ENCODE results near the gene PPP1CB. TPM values are rescaled to one million over a fixed set of nuclear protein-coding genes. Genes with fewer than 3 reads are reported as not detected.
"Not testable (repeated sequence)": the region's sequence is repeated elsewhere in the genome, so short reads cannot be mapped to it uniquely, and the experiment has no call there.

Gene PPP1CB
- total RNA-seq, 1 donor from 2014 or later, result 102 TPM

- no peak for DNase-seq (ENCODE audit: low read depth in 2 of 2)
Measured at GRCh38 chr2:28778392-28778791, 26.8 kb downstream of the PPP1CB start.

GRCh38 chr2:28779001-28779400 is 27.4 kb downstream of the PPP1CB start:
- DNase-seq (ENCODE audit: low read depth in 2 of 2), result no peak

- no peak for DNase-seq (ENCODE audit: low read depth in 2 of 2)
Measured at GRCh38 chr2:28780496-28780895, 28.9 kb downstream of the PPP1CB start.

- no peak for DNase-seq (ENCODE audit: low read depth in 2 of 2)
Measured at GRCh38 chr2:28782423-28782822, 30.8 kb downstream of the PPP1CB start.

- DNase-seq (ENCODE audit: low read depth in 2 of 2), result not testable (repeated sequence)
Measured at GRCh38 chr2:28784570-28784969, 32.9 kb downstream of the PPP1CB start.

- DNase-seq (ENCODE audit: low read depth in 2 of 2), result no peak
Measured at GRCh38 chr2:28796620-28797019, 45.0 kb downstream of the PPP1CB start.

GRCh38 chr2:28801726-28802125 is 50.1 kb downstream of the PPP1CB start:
- no peak for DNase-seq (ENCODE audit: low read depth in 2 of 2)

- DNase-seq (ENCODE audit: low read depth in 2 of 2), result no peak
Measured at GRCh38 chr2:28802975-28803429, 51.4 kb downstream of the PPP1CB start.

- no peak for DNase-seq (ENCODE audit: low read depth in 2 of 2)
Measured at GRCh38 chr2:28809927-28810326, 58.3 kb downstream of the PPP1CB start.

GRCh38 chr2:28810384-28811285 is 59.0 kb downstream of the PPP1CB start, which contains the start of gene SPDYA:
TSS of gene SPDYA (plus strand) at chr2:28810834. CDS start at chr2:28816015, 5,181 bp downstream.
- DNase-seq (ENCODE audit: low read depth in 2 of 2), result peak; percentile 9 to 80

GRCh38 chr2:28818053-28818452 is 66.4 kb downstream of the PPP1CB start:
- DNase-seq (ENCODE audit: low read depth in 2 of 2), result no peak

GRCh38 chr2:28821295-28821958 is 69.8 kb downstream of the PPP1CB start:
- peak; percentile 18 to 64 for DNase-seq (ENCODE audit: low read depth in 2 of 2)

GRCh38 chr2:28822036-28822435 is 70.4 kb downstream of the PPP1CB start:
- DNase-seq (ENCODE audit: low read depth in 2 of 2), result no peak

GRCh38 chr2:28824207-28824606 is 72.6 kb downstream of the PPP1CB start:
- DNase-seq (ENCODE audit: low read depth in 2 of 2), result no peak

- DNase-seq (ENCODE audit: low read depth in 2 of 2), result no peak
Measured at GRCh38 chr2:28824870-28825269, 73.2 kb downstream of the PPP1CB start.

GRCh38 chr2:28828382-28828781 is 76.8 kb downstream of the PPP1CB start:
- DNase-seq (ENCODE audit: low read depth in 2 of 2), result peak in 1 of 2 donors; percentile 10

- DNase-seq (ENCODE audit: low read depth in 2 of 2), result no peak
Measured at GRCh38 chr2:28833740-28834470, 82.3 kb downstream of the PPP1CB start.

GRCh38 chr2:28835781-28836180 is 84.2 kb downstream of the PPP1CB start:
- DNase-seq (ENCODE audit: low read depth in 2 of 2), result no peak

GRCh38 chr2:28838971-28839370 is 87.3 kb downstream of the PPP1CB start:
- DNase-seq (ENCODE audit: low read depth in 2 of 2), result no peak

- no peak for DNase-seq (ENCODE audit: low read depth in 2 of 2)
Measured at GRCh38 chr2:28842042-28842441, 90.4 kb downstream of the PPP1CB start.

Data from dermis microvascular lymphatic vessel endothelial cell (primary cell).